IMR-90 (cell line): ENCODE results near the gene COL6A5. TPM values are rescaled to one million over a fixed set of nuclear protein-coding genes. Genes with fewer than 3 reads are reported as not detected.

Experiments used
- ATAC-seq: fragments of 200-7000 bp; cut with Tn5 transposase; 2 replicates; pipeline ENCODE4 v1.9.1; 2020; ENCODE audit warnings: low read depth, mild to moderate bottlenecking, moderate library complexity
- BruUV-seq: library from RNA; stranded (reverse); fragments of 400-500 nt; replicated peaks from 2 replicates; lab custom pipeline; 2021; lab: Mats Ljungman, UMichigan
- CTCF ChIA-PET: fragments of 300-600 bp; formaldehyde crosslinking; extraction: SDS; loops from one replicate; lab custom pipeline; 2021; ENCODE audit warnings: antibody characterized with exemption; lab: Yijun Ruan, JAX
- POLR2A ChIA-PET: fragments of 300-600 bp; sonication (Branson Sonifier 250); formaldehyde crosslinking; loops from one replicate; lab custom pipeline; 2022; ENCODE audit warnings: antibody characterized with exemption; ENCODE audit not compliant: unreplicated experiment; lab: Charles Lee
- DNase-seq: peaks from one replicate; pipeline ENCODE4 v3.0.0; 2013
- H2AFZ ChIP-seq: replicated peaks from 2 replicates; pipeline ENCODE3; 2013; ENCODE audit warnings: low read length, mild to moderate bottlenecking; ENCODE audit not compliant: poor library complexity
- H2AK5ac ChIP-seq: 2 replicates; pipeline ENCODE4 v1.6.1; 2013; ENCODE audit warnings: low read depth, low read length, inconsistent platforms
- H2AK9ac ChIP-seq: replicated peaks from 2 replicates; pipeline ENCODE3; 2013; ENCODE audit warnings: mild to moderate bottlenecking, low read depth, low read length, moderate library complexity; ENCODE audit not compliant: poor library complexity
- H2BK120ac ChIP-seq: 2 replicates; pipeline ENCODE4 v1.6.1; 2013; ENCODE audit warnings: low read depth, low read length, inconsistent platforms
- H2BK15ac ChIP-seq: 3 replicates; pipeline ENCODE4 v1.6.1; 2013; ENCODE audit warnings: low read depth, low read length, inconsistent platforms
- H2BK20ac ChIP-seq: 2 replicates; pipeline ENCODE4 v1.6.1; 2013; ENCODE audit warnings: low read depth, mild to moderate bottlenecking, inconsistent platforms, low read length, moderate library complexity
- H2BK5ac ChIP-seq: 2 replicates; pipeline ENCODE4 v1.6.1; 2013; ENCODE audit warnings: mild to moderate bottlenecking, low read depth, low read length, inconsistent platforms; ENCODE audit not compliant: poor library complexity, severe bottlenecking
- H3K14ac ChIP-seq: replicated peaks from 2 replicates; pipeline ENCODE4 v1.6.1; 2013; ENCODE audit warnings: low read depth, low read length, inconsistent platforms
- H3K18ac ChIP-seq: 2 replicates; pipeline ENCODE4 v1.6.1; 2013; ENCODE audit warnings: low read depth, low read length, control low read depth
- H3K23ac ChIP-seq: 2 replicates; pipeline ENCODE4 v1.6.1; 2013; ENCODE audit warnings: low read depth, low read length, inconsistent platforms
- H3K27ac ChIP-seq: 2 replicates; pipeline ENCODE4 v1.5.1; 2013; ENCODE audit warnings: mild to moderate bottlenecking, control low read depth, low read length; ENCODE audit not compliant: insufficient read depth
- H3K27me3 ChIP-seq: 2 replicates; pipeline ENCODE4 v1.6.1; 2013; ENCODE audit warnings: low read length; ENCODE audit not compliant: control insufficient read depth, insufficient read depth
- H3K36me3 ChIP-seq: 2 replicates; pipeline ENCODE4 v1.6.1; 2013; ENCODE audit warnings: low read length, mixed read lengths; ENCODE audit not compliant: control insufficient read depth, insufficient read depth
- H3K4ac ChIP-seq: 2 replicates; pipeline ENCODE4 v1.6.1; 2013; ENCODE audit warnings: low read depth, low read length, inconsistent platforms
- H3K4me1 ChIP-seq: 2 replicates; pipeline ENCODE4 v1.6.1; 2013; ENCODE audit warnings: low read length, mixed read lengths; ENCODE audit not compliant: control insufficient read depth, insufficient read depth
- H3K4me2 ChIP-seq: 2 replicates; pipeline ENCODE4 v1.6.1; 2013; ENCODE audit warnings: low read depth, mild to moderate bottlenecking, control low read depth, low read length, moderate library complexity
- H3K4me3 ChIP-seq: 2 replicates; pipeline ENCODE4 v1.5.1; 2013; ENCODE audit warnings: low read depth, mild to moderate bottlenecking, control low read depth, low read length, moderate library complexity; ENCODE audit not compliant: insufficient read depth
- H3K56ac ChIP-seq: 2 replicates; pipeline ENCODE4 v1.6.1; 2013; ENCODE audit warnings: low read length, inconsistent platforms; ENCODE audit not compliant: insufficient read depth; ENCODE audit errors: extremely low read depth
- H3K79me1 ChIP-seq, 2 experiments: 2 replicates each; pipeline ENCODE4 v1.6.1; 2013; ENCODE audit warnings: low read length in 2 of 2, inconsistent platforms in 1 of 2, low read depth in 1 of 2
- H3K9ac ChIP-seq: 2 replicates; pipeline ENCODE4 v1.6.1; 2013; ENCODE audit warnings: low read depth, low read length, control low read depth
- H3K9me1 ChIP-seq: 2 replicates; pipeline ENCODE4 v1.6.1; 2013; ENCODE audit warnings: low read length, inconsistent platforms; ENCODE audit not compliant: insufficient read depth
- H3K9me3 ChIP-seq: 2 replicates; pipeline ENCODE4 v1.6.1; 2013; ENCODE audit warnings: low read length; ENCODE audit not compliant: control insufficient read depth, insufficient read depth
- H4K20me1 ChIP-seq: 2 replicates; pipeline ENCODE4 v1.6.1; 2013; ENCODE audit warnings: low read length, inconsistent platforms; ENCODE audit not compliant: insufficient read depth
- H4K5ac ChIP-seq: 2 replicates; pipeline ENCODE4 v1.6.1; 2013; ENCODE audit warnings: mild to moderate bottlenecking, low read depth, low read length, control low read depth
- H4K8ac ChIP-seq, 2 experiments: 2 replicates each; pipeline ENCODE4 v1.6.1; 2013; ENCODE audit warnings: low read depth in 2 of 2, low read length in 2 of 2, control low read depth in 1 of 2, inconsistent platforms in 1 of 2
- H4K91ac ChIP-seq: 2 replicates; pipeline ENCODE4 v1.6.1; 2013; ENCODE audit warnings: low read depth, low read length, inconsistent platforms; ENCODE audit not compliant: insufficient read depth
- CEBPB ChIP-seq: IDR thresholded peaks from 2 replicates; pipeline ENCODE4 v1.6.1; 2012; ENCODE audit warnings: low read depth, low read length, improper control_type of control experiment
- CHD1 ChIP-seq: IDR thresholded peaks from 2 replicates; pipeline ENCODE4 v1.6.1; 2012; ENCODE audit warnings: low read depth, low read length, improper control_type of control experiment
- MAFK ChIP-seq: IDR thresholded peaks from 2 replicates; pipeline ENCODE4 v1.6.1; 2012; ENCODE audit warnings: low read depth, low read length, improper control_type of control experiment
- MXI1 ChIP-seq: IDR thresholded peaks from 2 replicates; pipeline ENCODE4 v1.6.1; 2012; ENCODE audit warnings: low read depth, mild to moderate bottlenecking, low read length, moderate library complexity, borderline replicate concordance
- NFE2L2 ChIP-seq: fragments of 150-350 bp; IDR thresholded peaks from 2 replicates; pipeline ENCODE4 v1.6.1; 2016; ENCODE audit warnings: low read depth, mild to moderate bottlenecking, low read length
- RAD21 ChIP-seq: IDR thresholded peaks from 2 replicates; pipeline ENCODE4 v1.6.1; 2012; ENCODE audit warnings: low read length, improper control_type of control experiment
- RCOR1 ChIP-seq: IDR thresholded peaks from 2 replicates; pipeline ENCODE4 v1.6.1; 2012; ENCODE audit warnings: mild to moderate bottlenecking, low read length, improper control_type of control experiment; ENCODE audit not compliant: insufficient replicate concordance
- SMC3 ChIP-seq: fragments of 150-350 bp; IDR thresholded peaks from 2 replicates; pipeline ENCODE4 v1.6.1; 2016; ENCODE audit warnings: low read depth, mild to moderate bottlenecking, antibody characterized with exemption, low read length, moderate library complexity
- USF2 ChIP-seq: fragments of 150-350 bp; IDR thresholded peaks from 2 replicates; pipeline ENCODE4 v1.6.1; 2017; ENCODE audit warnings: mild to moderate bottlenecking, antibody characterized with exemption, low read length, low read depth
- WGBS, 2 experiments: methylation state at CpG; one replicate each; pipeline versions ENCODE4 v1.1.5 to v1.1.7; 2013; ENCODE audit warnings: missing lambda C conversion rate in 2 of 2; ENCODE audit not compliant: insufficient read length in 1 of 2; ENCODE audit errors: extremely low coverage in 2 of 2; 5-methylcytosine and 5-hydroxymethylcytosine counted together
- dilution Hi-C: fragments of 300-500 bp; cut with HindIII; formaldehyde crosslinking; loops from one replicate; pipeline ENCODE4 v1.14.3; 2018; ENCODE audit warnings: low sequenced_read_pairs; ENCODE audit not compliant: unreplicated experiment
- in situ Hi-C: fragments of 300-500 bp; cut with MboI; formaldehyde crosslinking; loops from 3 replicates; pipeline ENCODE4 v1.14.3; 2019; ENCODE audit warnings: low sequenced_read_pairs, inconsistent platforms, mixed read lengths
- intact Hi-C: fragments of 100-400 bp; cut with micrococcal nuclease; formaldehyde crosslinking; loops from 2 replicates; pipeline ENCODE4 v1.10.0; 2022
- polyA plus RNA-seq, 3 experiments: library from polyadenylated mRNA; depleted of rRNA; stranded (reverse); fragments of >200 nt; gene quantifications; 2 replicates each; pipeline ENCODE4 v1.2.3, GENCODE V29; 2012; ENCODE audit warnings: low replicate concordance in 1 of 3
- total RNA-seq: library from RNA; depleted of rRNA; stranded (reverse); fragments of >200 nt; gene quantifications from 2 replicates; pipeline ENCODE4 v1.2.3, GENCODE V29; 2012

COL6A5 gene
- total and polyA plus RNA-seq, 2 of the 4 experiments (the other 2 are of a cell fraction) = not detected

GRCh38 chr3:130509008-130509407 is 163.5 kb downstream of the COL6A5 start:
- Histone ChIP-seq H2BK20ac (no peak overlapping the region), H3K23ac (no peak overlapping the region), H3K4ac (no peak overlapping the region), H3K9ac (no peak overlapping the region), H3K9me1 (no peaks in the 10 kb centered on the region), H3K79me1 (no peaks in the 10 kb centered on the region), H4K20me1 (no peaks in the 10 kb centered on the region), H3K27me3 (no peaks in the 10 kb centered on the region; the same call in 1 of the 2 replicates), H3K56ac (no peak overlapping the region), H3K18ac (no peak overlapping the region), H4K5ac (no peak overlapping the region), H4K8ac (no peak overlapping the region), H3K27ac (no peak overlapping the region), H2AFZ (no peak overlapping the region), H3K4me1 (no peaks in the 10 kb centered on the region), H2BK5ac (no peak overlapping the region), H3K14ac (no peak overlapping the region), H3K9me3 (no peaks in the 10 kb centered on the region), H2AK5ac (no peak overlapping the region), H2BK120ac (no peak overlapping the region), H3K4me3 (no peak overlapping the region), H3K4me2 (peak overlapping the region; percentile 22; the same call in 1 of the 2 replicates), H4K91ac (no peak overlapping the region), H3K36me3 (no peaks in the 10 kb centered on the region), H2BK15ac (no peak overlapping the region), H2AK9ac (no peak overlapping the region)
- no peak for DNase-seq
- dilution Hi-C loops = no loop called here
- ATAC-seq = peak; percentile 66
- BruUV-seq = no TSS peak
- POLR2A ChIA-PET = no interaction called here
- in situ Hi-C loops = no loop called here
- intact Hi-C loops = no loop called here
- 8% methylated on average over 4 of the region's 6 CpGs; no CpG with 5 or more reads in 1 of the 2 experiments for WGBS, 2 experiments
- TF ChIP-seq NFE2L2 = no peak
- no peak for TF ChIP-seq CHD1
- no peak for TF ChIP-seq MAFK
- no peak for TF ChIP-seq RCOR1
- no peak for TF ChIP-seq SMC3
- TF ChIP-seq RAD21 = no peak
- TF ChIP-seq CEBPB = no peak
- no peak for TF ChIP-seq USF2
- TF ChIP-seq MXI1 = no peak
- CTCF ChIA-PET = no interaction called here
